Measurements from ENCODE around the gene AP4B1. TPM values are rescaled to one million over a fixed set of nuclear protein-coding genes. Genes with fewer than 3 reads are reported as not detected.

The AP4B1 gene
- total RNA-seq, 1 donor from 2014 or later: 17.5 TPM

DNA sequence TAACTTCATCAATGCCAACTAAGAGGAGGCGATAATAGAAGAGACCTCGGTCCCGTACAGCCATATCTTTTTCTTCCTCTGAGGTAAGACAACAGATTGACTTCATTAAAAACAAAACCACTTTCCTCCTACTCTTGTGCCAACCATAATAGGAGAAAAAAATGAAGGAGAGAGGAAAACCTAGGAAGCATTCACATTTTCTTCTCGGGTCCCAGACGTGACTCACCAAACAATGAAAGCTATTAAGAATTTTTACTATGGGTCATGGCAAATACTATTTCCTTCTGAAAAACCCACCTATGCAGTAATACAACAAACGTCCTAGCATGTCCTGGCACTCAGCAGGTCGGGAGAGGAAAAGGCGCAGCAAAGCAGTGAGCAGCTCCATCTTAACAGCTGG is 8.6 kb downstream of the AP4B1 start:
- no peak for DNase-seq (ENCODE audit: low read depth in 2 of 2)

- no peak for DNase-seq (ENCODE audit: low read depth in 2 of 2)
Observed at GRCh38 chr1:113895098-113895497, 9.5 kb downstream of the AP4B1 start.

DNA sequence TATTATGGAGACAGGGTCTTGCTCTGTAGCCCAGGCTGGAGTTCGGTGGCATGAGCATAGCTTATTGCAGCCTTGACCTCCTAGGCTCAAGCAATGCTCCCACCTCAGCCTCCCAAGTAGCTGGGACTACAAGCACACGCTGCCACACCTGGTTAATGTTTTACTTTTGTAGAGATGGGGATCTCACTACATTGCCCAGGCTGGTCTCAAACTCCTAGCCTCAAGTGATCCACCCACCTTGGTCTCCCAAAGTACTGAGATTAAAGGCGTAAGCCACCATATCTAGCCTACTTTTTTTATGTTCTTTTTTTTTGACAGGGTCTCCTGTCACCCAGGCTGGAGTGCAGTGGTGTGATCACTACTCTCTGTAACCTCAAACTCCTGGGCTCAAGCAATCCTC is 11.3 kb downstream of the AP4B1 start:
- no peak for DNase-seq (ENCODE audit: low read depth in 2 of 2)

GRCh38 chr1:113891631-113892220 is 12.9 kb downstream of the AP4B1 start:
- DNase-seq (ENCODE audit: low read depth in 2 of 2): no peak

DNA sequence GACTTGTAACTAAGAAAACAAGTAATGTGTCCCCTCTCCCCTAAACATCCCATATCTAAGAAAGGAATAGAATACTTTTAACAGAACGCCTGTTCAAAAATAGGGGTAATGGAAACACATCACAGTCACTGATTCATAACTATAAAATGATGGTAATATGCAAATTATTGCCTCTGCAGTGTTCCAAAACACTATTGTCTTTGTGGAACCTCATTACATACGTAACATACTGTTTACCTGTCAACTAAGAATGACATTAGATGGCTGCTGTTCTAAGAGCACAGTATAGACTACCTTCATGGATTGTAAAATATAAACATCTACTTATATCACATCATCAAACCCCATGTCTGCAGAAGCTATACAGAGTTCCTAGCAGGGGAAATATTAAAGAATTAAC is 13.8 kb downstream of the AP4B1 start:
- DNase-seq (ENCODE audit: low read depth in 2 of 2): no peak

GRCh38 chr1:113887402-113888175 is 17.0 kb downstream of the AP4B1 start, which contains the start of gene BCL2L15:
Gene BCL2L15, minus strand, starts transcription at chr1:113887581. Its CDS starts 206 bp downstream, at chr1:113887375.
- DNase-seq (ENCODE audit: low read depth in 2 of 2): no peak

DNA sequence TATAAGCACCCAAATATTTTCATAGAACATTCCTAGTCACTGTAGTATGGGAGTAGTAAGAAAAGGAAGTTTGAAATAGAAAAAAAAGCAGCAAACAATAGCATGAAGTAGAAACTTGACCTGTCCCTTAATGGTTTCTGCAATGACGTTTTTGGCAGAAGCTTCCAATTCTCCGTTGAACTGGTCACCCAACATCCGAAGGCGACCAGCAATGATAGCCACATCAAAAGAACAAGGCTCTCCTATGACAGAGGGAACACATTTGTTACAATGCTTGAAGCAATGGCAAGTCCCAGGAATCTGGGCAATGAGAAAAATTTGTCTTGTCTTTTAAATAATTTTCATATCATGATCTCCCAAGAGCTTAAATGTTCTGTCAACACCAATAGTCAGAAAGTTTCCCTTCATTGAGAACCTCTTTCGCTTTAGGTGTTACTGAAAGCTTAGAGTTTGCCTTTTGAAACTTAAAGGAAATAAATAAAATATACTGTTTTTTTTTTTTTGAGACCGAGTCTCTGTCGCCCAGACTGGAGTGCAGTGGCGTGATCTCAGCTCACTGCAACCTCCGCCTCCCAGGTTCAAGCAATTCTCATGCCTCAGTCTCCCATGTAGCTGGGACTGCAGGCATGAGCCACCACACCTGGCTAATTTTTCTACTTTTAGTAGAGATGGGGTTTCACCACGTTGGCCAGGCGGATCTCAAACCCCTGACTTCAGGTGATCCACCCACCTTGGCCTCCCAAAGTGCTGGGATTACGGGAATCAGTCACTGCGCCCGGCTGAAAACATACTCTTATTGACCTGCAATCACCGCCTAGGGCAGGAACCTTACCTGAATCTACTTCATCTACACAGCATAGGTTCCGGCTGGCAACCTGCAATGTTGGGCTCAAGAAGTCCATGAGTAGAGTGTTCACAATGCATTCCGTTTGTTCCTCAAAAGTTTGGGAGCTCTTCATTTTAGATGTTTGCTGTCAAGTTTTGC is 17.9 kb downstream of the AP4B1 start:
- no peak for DNase-seq (ENCODE audit: low read depth in 2 of 2)

GRCh38 chr1:113881661-113882060 is 22.9 kb downstream of the AP4B1 start:
- DNase-seq (ENCODE audit: low read depth in 2 of 2): no peak

- no peak for DNase-seq (ENCODE audit: low read depth in 2 of 2)
Observed at GRCh38 chr1:113879739-113880038, 24.9 kb downstream of the AP4B1 start.

GRCh38 chr1:113876176-113876575 is 28.4 kb downstream of the AP4B1 start:
- DNase-seq (ENCODE audit: low read depth in 2 of 2): no peak

- no peak for DNase-seq (ENCODE audit: low read depth in 2 of 2)
Observed at GRCh38 chr1:113875714-113876113, 28.9 kb downstream of the AP4B1 start.

DNA sequence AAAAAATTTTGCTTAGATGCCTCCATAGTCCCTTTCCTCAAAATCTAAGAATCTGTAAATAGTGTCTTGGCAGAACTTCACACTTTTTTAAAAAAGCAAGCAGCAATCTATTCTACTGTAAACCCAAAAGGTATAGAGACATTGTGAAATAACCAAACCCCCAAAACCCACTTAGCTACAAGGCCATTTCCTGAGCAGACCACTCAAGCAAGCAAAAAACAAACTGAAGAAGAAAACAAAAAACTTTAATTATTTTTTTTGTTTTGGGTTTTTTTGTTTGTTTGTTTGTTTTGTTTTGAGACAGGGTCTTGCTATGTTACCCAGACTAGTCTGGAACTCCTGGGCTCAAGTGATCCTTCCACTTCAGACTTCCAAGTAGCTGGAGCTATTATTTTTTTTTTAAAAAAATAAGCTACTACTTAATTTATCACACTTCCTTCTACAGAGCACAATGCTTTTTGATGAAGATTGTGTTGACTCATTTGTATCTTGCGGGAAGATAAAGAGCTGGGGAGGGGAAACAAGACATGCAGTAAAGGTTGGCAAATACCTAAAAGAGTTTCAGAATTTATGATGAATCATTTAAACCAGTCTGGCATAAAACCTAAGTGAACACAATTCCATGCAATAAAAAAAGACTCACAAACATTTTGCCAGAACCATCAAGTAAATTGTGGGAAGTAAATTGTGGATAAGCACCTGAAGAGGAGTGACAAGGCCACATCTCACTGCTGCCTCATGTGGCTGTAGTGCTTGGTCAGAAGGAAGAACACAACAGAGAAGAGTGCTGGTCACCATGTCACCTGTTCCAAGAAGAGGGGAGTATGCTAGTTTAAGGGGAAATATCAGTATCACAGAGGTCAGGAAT is 30.4 kb downstream of the AP4B1 start:
- DNase-seq (ENCODE audit: low read depth in 2 of 2): peak; percentile 4 to 33

DNA sequence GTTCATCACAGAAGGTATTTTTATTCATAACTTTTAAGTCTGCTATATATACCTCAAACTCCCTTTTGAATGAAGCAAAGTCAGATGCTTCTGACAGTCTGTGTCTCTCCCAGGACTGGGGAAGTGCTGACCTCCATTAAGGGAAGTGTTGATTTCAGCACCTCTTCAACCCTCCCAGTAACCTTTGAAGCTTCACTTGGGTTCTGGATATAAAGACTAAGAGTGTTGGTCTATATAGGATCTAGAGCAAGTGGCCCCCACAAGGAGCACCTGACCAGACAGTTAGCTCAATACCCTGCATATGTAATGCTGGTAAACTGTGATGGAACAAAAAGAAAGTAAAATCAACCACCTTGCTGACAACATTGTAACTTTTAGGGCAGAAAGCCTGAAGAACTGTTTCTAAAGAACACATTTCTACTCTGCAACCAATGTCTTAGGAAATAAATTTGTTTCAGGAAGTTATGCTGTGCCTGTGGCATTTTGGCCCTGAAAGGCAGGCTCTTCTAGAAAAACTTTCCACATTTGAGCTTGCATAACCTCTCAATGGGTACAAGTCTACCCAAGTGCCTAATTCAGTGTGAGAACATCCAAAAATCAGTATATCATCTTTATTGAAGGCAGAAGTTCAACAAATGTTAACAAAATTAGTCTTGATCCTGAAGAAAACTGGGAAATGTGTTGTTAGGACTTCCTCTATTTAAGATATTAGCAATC is 32.2 kb downstream of the AP4B1 start:
- DNase-seq (ENCODE audit: low read depth in 2 of 2): peak in 1 of 2 donors; percentile 6

DNA sequence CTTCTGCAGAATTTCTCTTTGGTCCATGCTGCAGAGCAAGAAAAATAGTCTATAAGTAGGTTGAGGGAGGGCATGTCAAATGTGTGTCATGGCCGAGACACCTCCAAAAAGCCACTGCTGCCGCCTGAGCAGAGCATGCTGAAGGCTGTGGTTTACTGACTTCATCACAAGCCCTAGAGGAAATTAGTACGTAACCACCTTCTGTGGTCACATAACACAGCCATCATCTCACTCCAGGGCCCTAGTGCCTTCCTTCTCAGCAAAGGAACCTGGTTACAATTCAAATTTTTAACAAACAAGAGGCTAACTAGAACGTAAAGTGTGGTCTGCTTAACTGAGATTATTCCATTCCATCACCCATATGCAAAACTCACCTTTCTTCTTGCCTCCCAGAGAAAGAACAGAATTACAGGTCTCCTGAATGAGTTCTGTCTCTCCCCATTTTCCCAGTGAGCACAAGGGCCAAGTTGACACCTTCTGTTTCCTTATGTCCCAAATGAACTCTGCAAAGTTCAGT is 32.9 kb downstream of the AP4B1 start, which contains the start of gene PTPN22:
Gene PTPN22, minus strand, starts transcription at position 116 of the 517 bp plus-strand sequence.
- peak in 1 of 2 donors; percentile 72 for DNase-seq (ENCODE audit: low read depth in 2 of 2)

DNA sequence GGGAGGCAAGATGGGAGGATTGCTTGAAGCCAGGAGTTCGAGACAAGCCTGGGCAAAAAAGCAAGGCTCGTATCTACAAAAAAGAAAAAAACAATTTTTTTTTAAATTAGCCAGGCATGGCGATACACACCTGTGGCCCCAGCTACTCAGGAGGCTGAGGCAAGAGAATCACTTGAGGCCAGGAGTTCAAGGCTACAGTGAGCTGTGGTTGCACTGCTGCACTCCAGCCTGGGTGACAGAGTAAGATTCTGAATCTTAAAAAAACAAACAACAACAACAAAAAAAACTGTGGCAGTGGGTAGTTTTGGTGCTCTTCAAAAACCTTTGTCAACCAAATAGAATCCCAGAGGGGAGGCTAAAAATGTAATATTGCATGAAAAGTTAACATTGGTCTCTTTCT is 33.8 kb downstream of the AP4B1 start:
- no peak for DNase-seq (ENCODE audit: low read depth in 2 of 2)

DNA sequence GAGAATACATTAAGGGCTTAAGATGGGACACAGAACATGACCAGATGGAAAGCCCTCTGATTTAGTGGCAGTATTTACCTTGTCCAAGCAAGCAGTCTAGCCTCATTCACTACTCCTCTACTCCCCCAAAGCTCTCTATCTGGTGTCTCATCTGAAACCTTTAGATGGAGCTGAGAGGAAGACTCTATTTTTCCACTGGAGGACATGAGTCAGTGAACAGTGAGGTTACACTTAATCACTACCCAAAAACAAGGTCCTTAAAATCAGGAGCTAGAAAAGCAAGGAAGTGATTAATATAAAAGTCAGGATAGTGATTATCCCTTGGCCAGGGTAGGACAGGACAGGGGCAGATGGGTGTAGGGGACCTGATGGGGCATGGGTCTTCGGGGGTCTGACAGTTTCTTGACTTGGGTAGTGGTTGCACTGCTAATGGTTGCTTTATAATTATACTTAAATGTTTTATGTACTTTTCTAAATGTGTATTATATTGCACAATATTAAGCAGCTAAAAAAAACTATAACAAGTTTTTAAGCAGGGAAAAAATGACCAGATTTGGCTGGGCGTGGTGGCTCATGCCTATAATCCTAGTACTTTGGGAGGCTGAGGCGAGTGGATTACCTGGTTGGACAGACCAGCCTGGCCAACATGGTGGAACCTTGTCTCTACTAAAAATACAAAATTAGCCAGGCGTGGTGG is 36.1 kb downstream of the AP4B1 start:
- peak in 1 of 2 donors; percentile 66 for DNase-seq (ENCODE audit: low read depth in 2 of 2)

GRCh38 chr1:113861641-113862040 is 43.0 kb downstream of the AP4B1 start:
- DNase-seq (ENCODE audit: low read depth in 2 of 2): no peak

- DNase-seq (ENCODE audit: low read depth in 2 of 2): peak; percentile 19 to 83
Observed at GRCh38 chr1:113860891-113861290, 43.7 kb downstream of the AP4B1 start.

- peak in 1 of 2 donors; percentile 13 for DNase-seq (ENCODE audit: low read depth in 2 of 2)
Observed at GRCh38 chr1:113859478-113860175, 45.0 kb downstream of the AP4B1 start.
